GM21528 (cell line): Measurements from ENCODE around the gene CPM.

Source experiments
- ATAC-seq: cut with Tn5 transposase; IDR thresholded peaks from one replicate; pipeline ENCODE4 v1.9.1; 2021; ENCODE audit warnings: mild to moderate bottlenecking, moderate library complexity; ENCODE audit not compliant: unreplicated experiment, low FRiP score

CPM gene

GRCh38 chr12:68957273-68957672, 24.3 kb upstream of the CPM start:
- no peak for ATAC-seq

- ATAC-seq: no peak
Observed at GRCh38 chr12:68956466-68956865, 23.5 kb upstream of the CPM start.

GRCh38 chr12:68954811-68955210, 21.8 kb upstream of the CPM start:
- ATAC-seq: no peak

GRCh38 chr12:68953536-68953935, 20.6 kb upstream of the CPM start:
- ATAC-seq: no peak

- no peak for ATAC-seq
Observed at GRCh38 chr12:68951652-68952051, 18.7 kb upstream of the CPM start.

GRCh38 chr12:68950511-68950910, 17.5 kb upstream of the CPM start:
- no peak for ATAC-seq

- no peak for ATAC-seq
Observed at GRCh38 chr12:68945255-68945654, 12.3 kb upstream of the CPM start.

- no peak for ATAC-seq
Observed at GRCh38 chr12:68944296-68945076, 11.5 kb upstream of the CPM start.

GRCh38 chr12:68943848-68944247, 10.9 kb upstream of the CPM start:
- no peak for ATAC-seq

GRCh38 chr12:68940731-68941130, 7.8 kb upstream of the CPM start:
- ATAC-seq: no peak

- no peak for ATAC-seq
Observed at GRCh38 chr12:68939505-68939904, 6.5 kb upstream of the CPM start.

- no peak for ATAC-seq
Observed at GRCh38 chr12:68934392-68934791, 1.4 kb upstream of the CPM start.

- ATAC-seq: peak; percentile 52
Observed at GRCh38 chr12:68932128-68932960, 627 bp downstream of the CPM start.

- no peak for ATAC-seq
Observed at GRCh38 chr12:68930178-68930577, 2.8 kb downstream of the CPM start.

- no peak for ATAC-seq
Observed at GRCh38 chr12:68924546-68924945, 8.4 kb downstream of the CPM start.

GRCh38 chr12:68919581-68920239, 13.3 kb downstream of the CPM start:
- ATAC-seq: no peak

- no peak for ATAC-seq
Observed at GRCh38 chr12:68918960-68919359, 14.0 kb downstream of the CPM start.

- ATAC-seq: no peak
Observed at GRCh38 chr12:68915055-68915454, 17.9 kb downstream of the CPM start.

GRCh38 chr12:68913682-68914081, 19.3 kb downstream of the CPM start:
- no peak for ATAC-seq

- ATAC-seq: no peak
Observed at GRCh38 chr12:68912916-68913315, 20.1 kb downstream of the CPM start.

- ATAC-seq: no peak
Observed at GRCh38 chr12:68911197-68911718, 21.7 kb downstream of the CPM start.
